HG03196 (cell line): ENCODE results near the gene LAMA5.
A peak's percentile ranks its signal among the peaks of the same experiment; 100 is the strongest.

Source experiments
- ATAC-seq: cut with Tn5 transposase; IDR thresholded peaks from one replicate; pipeline ENCODE4 v1.9.1; 2021; ENCODE audit not compliant: unreplicated experiment

The LAMA5 gene, protein sequence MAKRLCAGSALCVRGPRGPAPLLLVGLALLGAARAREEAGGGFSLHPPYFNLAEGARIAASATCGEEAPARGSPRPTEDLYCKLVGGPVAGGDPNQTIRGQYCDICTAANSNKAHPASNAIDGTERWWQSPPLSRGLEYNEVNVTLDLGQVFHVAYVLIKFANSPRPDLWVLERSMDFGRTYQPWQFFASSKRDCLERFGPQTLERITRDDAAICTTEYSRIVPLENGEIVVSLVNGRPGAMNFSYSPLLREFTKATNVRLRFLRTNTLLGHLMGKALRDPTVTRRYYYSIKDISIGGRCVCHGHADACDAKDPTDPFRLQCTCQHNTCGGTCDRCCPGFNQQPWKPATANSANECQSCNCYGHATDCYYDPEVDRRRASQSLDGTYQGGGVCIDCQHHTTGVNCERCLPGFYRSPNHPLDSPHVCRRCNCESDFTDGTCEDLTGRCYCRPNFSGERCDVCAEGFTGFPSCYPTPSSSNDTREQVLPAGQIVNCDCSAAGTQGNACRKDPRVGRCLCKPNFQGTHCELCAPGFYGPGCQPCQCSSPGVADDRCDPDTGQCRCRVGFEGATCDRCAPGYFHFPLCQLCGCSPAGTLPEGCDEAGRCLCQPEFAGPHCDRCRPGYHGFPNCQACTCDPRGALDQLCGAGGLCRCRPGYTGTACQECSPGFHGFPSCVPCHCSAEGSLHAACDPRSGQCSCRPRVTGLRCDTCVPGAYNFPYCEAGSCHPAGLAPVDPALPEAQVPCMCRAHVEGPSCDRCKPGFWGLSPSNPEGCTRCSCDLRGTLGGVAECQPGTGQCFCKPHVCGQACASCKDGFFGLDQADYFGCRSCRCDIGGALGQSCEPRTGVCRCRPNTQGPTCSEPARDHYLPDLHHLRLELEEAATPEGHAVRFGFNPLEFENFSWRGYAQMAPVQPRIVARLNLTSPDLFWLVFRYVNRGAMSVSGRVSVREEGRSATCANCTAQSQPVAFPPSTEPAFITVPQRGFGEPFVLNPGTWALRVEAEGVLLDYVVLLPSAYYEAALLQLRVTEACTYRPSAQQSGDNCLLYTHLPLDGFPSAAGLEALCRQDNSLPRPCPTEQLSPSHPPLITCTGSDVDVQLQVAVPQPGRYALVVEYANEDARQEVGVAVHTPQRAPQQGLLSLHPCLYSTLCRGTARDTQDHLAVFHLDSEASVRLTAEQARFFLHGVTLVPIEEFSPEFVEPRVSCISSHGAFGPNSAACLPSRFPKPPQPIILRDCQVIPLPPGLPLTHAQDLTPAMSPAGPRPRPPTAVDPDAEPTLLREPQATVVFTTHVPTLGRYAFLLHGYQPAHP (N-terminal part only)

DNA sequence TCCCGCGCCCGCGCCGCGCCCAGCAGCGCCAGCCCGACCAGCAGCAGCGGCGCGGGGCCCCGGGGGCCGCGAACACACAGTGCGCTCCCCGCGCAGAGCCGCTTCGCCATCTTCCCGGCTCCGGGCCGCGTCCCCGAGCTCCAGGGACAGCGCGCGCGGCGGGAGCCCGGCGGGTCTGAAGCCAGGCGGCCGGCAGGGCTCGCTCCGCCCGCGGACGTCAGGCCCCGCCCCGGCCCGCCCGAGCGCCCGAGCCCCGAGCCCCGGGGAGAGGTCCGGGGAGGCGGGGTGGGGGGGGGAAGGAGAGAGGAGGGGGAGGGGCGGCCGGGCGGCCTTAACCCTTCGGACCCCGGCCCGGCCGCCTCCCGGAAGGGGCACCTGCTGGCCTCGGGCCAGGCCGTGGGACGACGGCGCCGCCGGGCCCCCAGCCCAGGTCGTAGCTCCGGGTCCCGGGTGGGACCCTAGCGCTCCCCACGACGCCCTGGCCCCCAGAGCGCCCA, at the start of gene LAMA5:
Gene LAMA5, minus strand, starts transcription at position 177 of the 497 bp plus-strand sequence. Its CDS starts 67 bp downstream, at position 110.
- ATAC-seq: no peak

DNA sequence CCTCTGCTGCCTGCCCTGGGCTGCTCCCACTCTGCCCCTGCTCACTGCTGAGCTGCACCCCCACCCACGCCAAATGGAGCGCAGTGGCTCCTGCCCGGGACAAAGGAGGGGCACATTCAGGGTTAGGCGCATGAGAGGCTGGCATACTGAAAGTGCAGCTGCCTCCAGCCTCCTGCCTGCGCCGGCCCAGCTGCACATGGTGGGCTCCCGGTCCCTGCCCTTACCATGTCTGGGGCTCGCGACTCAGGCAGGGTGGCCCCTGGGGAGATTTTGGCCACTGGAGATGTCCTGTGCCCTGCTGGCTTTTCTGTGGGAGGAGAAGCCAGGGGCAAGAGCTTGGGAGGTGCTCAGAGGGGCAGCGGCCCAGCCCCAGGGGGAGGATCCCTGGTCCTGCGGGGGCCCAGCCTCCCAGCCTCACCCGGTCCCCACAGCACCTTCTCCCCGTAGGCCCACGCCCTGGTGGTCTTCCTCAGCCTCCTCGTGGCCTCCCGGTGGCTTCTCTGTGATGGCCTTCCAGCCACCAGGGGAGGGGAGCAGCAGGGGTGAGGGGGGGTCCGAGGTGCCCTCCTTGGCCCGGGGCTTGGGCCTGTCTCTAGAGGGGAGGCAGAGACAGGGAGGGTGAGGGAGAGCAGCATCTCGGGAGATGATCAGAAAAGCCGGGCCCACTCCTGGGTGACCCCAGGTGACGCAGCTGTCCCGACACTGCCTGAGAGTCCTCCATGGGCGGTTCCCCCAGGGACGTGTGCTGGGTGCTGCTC, 48.4 kb upstream of the LAMA5 start:
- ATAC-seq: no peak

DNA sequence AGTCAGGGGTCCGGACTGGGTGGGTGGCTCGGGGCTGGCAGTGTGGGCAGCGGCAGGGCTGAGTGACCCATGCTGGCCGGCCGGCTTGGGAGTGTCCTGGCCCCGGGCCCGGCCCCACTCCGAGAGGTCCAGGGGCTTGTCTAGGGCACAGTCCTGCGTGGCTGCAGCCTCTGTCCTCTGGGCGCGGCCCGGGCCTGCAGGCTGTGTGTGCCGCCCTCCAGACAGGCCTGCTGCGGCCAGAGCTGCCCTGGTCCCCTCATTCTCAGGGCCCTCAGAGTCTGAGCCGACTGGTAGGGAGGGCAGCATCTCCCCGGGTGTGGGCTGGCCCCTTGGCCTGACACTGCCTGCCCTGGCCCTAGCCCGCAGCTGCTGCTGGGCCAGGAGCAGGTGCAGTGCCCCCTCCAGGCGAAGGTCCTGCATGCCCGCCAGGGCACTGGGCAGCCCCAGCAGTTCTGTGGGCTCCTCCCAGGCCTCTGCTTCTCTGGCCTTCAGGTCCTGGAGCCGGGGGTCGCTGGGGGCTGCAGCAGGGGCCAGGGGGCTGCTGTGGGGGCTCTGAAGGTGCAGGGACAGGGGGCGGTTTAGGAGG, 46.9 kb upstream of the LAMA5 start:
- ATAC-seq: no peak

DNA sequence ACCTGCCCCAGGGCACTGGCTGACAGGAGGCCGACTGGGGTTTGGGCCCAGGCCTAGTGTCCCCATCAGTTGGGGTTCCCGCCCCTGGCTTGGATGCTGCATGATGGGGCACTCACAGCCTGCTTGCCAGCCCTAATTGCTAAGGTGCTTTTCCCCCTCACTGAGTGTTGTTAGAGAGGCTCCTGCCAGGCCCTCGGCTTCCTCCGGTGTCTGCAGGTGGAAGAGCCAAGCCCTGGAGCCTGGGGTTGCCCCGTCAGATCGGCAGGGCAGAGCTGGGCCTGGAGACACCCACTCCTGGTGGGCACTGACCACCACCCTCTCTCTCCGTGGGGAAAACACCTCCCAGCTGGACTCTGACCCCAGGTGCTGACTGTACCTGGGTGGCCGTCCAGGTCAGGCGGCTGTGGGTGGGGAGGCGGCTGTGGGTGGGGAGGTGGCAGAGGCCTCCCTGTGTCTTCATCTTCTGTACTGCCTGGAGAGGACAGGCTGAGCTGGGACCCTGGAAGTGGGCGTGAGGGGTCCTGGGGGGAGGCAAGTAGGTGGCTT, 46.0 kb upstream of the LAMA5 start:
- ATAC-seq: no peak

DNA sequence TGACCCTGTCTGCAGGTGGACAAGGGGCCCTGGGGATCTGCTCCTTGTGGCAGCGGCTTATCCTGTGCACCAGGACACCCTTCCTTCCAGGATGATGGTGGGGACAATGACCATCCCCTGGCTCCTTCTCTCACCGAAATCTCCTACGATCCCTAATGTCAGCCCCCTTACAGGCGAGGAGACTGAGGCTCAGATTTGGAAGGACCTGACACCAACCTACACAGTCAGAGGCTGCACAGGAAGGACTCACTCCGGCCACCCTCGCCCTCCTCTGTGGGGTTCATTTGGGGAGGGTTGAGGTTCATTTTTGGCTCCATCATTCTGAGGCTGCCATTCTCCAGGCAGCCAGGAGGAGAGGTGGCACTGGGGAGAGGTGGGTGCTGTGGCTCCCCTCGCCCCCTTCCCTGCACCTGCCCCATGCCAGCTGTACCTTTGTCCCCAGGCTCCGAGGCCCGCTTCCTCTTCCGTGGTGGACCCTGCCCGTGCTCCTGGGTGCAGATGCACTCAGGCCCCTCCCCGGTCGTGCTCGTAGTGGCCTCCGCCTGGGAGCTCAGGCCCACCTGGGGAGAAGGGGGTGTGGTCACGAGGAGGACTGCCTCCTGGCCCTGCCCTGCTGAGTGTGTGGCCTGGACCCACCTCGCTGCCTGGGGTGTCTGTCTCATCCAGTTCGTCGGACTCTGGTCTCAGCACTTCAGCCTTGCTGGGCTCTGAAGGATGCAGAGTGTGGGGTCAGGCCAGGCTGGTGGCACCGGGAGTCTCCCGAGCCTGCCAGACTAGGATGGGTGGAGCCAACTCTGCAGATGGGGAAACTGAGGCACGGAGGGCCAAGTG, 45.3 kb upstream of the LAMA5 start:
- ATAC-seq: no peak

DNA sequence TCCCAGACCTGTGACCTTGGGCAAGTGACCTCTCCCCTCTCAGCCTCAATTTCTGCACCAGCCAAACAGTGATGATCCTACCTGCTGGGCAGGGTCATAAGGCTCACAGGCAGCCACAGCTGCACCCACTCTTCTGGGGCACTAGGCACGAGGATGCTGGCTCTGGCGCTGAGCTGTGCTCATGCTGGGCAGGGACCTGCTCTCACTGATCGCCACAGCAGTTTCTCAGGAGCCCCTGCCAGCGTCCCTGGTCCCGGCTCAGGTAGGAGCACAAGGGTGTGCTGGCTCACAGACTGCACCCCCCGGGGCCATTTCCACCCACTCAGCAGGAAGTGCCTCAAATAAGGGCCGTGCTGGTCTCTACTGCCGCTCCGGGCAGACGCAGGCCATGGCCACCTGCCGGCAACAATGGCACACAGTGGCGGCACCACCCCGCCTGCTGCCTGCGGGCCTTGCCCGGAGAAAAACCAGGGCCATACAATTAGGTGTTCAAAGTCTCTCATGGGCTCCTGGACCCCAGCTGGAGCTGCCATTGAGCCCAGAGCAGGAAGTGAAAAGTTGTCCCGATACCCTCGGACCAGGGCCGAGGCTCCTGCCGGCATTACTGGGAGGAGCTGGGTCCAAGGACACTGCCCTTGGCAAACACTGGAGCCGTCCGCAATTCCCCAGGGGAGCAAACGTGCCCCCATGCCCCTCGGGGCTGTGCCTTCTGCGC, 44.5 kb upstream of the LAMA5 start:
- no peak for ATAC-seq

DNA sequence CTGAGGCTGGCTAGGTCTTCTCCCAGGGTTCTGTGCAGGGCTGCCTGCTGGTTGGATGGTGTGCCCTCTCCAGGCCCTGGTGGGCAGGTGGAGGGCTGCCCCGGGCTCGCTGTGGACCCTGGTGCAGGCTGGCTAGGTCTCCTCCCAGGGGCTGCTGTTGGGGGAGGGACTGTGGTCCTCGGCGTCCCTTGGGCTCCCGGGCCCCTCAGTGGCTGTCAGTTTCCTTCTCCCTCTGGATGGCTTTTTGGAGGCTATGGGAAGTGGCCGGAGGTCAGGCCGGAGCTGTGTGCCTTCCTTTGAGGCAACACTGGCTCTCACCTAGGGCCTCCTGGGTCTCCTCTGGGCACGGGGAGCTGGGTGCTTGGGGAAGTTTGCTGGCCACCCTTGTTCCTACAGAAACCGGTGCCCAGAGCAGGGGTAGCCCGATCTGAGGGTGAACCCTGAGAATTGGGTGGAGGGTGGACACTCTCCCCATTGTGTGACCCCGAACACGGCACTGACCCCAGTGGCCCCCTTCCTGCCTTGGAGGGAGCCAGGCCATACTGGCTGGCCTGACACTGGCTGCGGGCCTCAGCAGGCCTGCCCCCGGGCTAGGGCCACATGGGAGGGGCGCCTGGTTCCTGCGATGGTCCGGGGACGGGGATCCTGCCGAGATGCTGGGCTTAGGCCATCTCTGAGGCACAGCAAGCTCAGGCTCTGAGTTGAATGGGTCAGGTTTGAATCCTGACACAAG, 43.8 kb upstream of the LAMA5 start:
- no peak for ATAC-seq

DNA sequence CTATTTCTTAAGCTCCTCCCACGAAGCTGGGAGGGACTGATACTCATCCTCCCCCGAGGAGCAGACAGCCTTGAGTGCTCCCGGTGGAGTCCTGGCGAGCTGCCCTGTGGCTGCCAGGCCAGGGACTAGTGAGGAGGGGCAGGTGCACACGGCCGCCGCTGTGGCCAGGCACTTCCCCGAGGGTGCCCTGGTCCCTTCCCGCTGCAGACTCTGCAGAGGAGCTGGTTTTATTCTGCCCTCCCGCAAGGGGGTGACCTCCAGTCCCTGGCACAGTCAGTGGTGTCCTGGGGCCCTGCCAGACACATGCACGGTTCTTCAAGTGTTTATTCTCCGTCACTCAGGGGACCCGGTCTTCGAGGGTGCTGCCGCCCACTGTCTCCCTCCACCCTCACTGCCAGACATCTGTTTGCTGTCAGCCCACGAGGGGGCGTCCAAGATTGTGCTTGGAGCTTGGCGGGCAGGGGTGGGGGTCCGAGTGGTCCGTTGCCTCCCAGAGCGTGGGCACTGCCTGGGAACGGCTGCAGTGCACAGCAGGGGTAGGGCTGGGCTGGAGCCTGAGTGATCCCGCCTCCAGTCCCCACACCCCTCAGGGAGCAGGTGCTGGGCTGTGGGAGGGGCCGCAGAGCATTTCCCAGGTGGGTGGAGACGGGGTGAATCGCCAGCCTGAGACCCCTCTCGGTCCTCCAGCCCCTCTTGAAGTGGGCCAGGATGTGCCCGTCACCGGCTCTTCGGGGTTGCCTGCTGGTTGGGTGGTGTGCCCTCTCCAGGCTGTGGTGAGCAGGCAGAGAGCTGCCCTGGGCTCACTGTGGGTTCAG, 43.0 kb upstream of the LAMA5 start:
- no peak for ATAC-seq

DNA sequence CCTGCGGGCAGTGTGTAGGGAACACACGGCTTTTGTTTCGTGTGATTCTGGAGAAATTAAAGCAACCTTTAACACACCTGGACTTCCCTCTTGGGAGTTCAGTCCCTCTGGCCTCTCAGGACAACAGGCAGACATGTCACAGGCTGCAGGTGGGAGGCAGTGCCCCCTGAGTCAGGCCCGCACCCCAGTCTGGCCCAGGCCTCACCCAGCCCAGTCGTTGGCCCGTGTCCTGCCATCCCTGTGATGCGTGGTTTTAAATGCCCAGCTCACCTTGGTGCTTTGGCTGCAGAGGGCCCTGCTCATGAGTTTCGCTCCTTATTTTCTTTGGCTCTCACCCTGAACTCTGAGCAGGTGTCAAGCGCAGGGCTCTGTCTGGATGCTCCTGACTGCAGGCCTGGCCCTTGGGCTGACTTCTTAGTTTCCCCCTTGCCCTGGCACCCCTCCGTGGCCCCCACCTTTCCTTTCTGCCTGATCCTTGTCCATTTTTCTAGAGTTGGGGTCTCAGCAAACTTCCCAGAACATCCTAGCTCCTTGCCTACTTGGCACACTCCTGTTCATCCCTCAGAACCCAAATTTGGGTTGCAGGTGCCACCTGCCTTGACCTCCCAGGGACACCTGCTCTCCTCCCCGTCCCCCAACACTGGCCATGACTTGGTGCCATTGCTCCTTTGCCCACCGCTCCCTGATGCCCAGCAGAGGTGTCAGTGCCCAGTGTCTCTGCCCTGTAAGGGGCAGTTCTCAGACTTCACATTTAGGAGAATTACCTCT, 42.2 kb upstream of the LAMA5 start:
- ATAC-seq: no peak

DNA sequence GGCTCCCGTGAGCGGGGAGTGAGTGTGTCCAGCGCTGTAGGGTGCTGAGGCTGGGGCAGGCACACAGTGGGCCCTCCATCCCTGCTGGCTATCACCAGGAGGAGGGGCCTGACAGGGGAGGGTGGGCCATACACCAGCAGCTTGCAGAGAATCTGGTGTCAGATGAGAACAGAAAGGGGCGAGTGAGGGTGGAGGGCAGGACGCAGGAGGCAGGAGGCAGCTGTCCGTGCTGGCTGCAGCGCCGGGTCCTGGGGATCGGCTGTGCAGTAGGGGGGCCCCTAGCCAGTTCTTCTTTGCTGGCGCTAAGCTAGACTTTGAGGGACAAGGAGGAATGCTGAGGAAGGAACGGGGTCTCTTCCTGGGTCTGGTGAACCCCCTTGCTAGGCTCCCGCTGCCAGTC, 41.5 kb upstream of the LAMA5 start:
- no peak for ATAC-seq

DNA sequence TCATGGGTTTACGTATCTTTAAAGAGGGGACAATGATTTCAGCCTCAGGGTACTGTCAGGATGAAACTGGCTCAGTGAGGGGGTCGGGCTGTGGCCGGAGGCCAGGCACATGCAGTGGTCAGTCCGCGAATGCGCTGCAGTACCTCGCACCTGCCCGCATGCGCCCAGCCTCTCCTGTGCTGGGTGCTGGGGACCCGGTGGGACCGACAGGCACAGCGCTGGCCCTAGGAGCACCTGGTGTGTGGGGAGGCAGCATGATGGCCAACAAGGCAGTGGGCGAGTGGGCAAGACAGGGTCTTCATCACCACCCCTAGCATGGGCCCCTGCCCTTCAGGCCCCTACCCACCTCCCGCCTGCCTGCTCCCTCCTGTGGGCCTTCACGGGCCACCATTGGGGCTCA, 40.9 kb upstream of the LAMA5 start:
- no peak for ATAC-seq

DNA sequence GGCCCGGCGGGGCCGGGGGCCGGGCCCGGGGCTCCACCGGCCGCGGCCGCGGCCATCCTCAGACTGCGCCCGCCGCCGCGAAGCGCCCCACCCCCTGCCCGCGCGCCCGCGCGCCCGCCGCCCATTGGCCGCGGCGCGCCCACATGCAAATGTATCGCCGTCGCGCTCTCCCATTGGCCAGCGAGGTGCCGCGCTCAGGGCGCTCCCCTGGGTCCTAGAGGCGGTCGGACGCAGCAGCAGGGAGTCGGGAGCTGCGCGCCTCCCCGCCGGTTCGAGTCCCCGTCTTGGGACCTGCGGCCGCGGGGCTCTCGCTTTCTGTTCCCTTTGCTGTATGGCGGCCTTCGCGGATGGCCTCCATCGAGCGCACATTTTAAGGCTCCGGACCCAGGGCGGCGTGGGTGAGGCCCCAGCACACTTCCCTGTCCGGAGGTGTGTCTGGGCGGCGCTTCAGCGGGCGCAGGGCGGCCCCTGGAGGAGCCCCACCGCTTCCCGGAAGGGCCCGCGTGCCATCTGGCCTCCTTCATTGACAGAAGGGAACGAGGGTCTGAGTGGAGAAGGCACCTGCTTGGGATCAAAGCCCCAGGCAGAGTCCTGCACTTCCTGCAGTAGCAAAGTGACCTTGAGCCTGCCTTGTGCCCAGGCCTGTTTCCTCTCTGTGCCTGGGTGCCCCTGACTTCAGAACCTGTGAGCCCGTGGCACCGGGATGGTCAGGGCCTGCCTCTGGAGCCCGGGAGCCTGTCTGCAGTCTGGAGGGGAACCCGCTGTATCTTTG, 40.3 kb upstream of the LAMA5 start, which contains the start of gene CABLES2:
Gene CABLES2, minus strand, starts transcription at position 65 of the 772 bp plus-strand sequence. Its CDS starts 9 bp downstream, at position 56.
- ATAC-seq: peak; percentile 66

DNA sequence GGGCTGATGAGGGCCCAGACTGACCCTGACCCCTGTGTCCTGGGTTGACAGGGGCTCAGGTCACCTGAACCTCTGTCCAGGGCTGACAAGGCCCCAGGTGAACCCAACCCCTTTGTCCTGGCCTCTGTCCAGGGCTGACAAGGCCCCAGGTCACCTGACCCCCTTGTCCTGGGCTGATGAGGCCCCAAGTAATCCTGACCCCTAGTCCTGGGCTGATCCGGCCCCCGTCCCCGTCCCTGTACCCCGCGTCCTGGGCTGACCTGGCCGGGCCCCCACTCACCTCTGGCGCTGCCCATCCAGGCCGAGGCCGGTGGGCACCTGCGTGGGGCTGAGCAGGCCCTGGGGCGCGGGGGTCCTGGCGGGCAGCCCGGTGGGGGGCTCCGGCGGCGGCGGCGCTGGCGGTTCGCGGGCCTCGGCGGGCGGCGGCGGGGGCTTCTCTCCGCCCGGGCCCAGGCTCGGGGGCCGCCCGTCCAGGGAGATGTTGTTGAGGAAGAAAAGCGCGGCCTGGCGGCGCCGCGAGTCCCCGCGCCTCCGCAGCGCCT, 39.6 kb upstream of the LAMA5 start:
- peak; percentile 1 for ATAC-seq

DNA sequence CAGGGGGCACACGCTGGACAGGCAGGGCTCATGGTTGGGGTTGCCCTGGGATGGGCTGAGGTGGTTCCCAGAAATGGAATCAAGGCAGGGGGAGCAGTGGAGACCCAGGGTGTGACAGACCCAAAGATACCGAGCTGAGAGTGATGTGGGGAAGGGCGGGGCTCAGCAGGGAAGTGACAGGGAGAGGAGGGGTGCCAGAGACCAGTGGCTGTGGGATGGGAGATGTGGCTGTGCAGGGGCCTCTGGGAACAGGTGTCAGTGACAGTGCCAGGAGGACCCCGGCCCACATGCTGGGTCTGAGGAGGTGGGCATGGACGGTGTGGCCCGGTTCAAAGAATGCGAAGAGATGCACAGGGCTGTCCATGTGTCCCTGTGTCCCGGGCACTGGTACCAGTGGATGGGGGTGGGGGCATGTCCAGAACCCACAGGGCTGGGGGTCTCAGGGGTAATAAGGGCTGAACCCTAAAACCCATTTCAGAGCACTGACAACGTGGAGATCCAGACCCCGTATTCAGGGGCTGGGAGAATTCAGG, 38.9 kb upstream of the LAMA5 start:
- ATAC-seq: no peak
